ENCODE data around the gene MALT1. TPM values are rescaled to one million over a fixed set of nuclear protein-coding genes. Genes with fewer than 3 reads are reported as not detected.

The MALT1 gene
- total RNA-seq, 2 donors from 2014 or later, result 40.8 to 50.6 TPM

- Mint-ChIP-seq H3K4me3 (no peak overlapping the region), H3K27me3 (ENCODE audit: low read depth) (peaks cover 29% of the 10 kb centered on the region), H3K9me3 (no peaks in the 10 kb centered on the region), H3K4me1 (ENCODE audit: low read depth) (no peaks in the 10 kb centered on the region), H3K36me3 (ENCODE audit: insufficient read depth in 2 of 2) (no peaks in the 10 kb centered on the region), H3K27ac (no peak overlapping the region)
- ATAC-seq (replicated peaks in 1 of 2) (no peak), DNase-seq (no peak)
Measured at GRCh38 chr18:58802959-58803358, 131.7 kb downstream of the MALT1 start.

DNA sequence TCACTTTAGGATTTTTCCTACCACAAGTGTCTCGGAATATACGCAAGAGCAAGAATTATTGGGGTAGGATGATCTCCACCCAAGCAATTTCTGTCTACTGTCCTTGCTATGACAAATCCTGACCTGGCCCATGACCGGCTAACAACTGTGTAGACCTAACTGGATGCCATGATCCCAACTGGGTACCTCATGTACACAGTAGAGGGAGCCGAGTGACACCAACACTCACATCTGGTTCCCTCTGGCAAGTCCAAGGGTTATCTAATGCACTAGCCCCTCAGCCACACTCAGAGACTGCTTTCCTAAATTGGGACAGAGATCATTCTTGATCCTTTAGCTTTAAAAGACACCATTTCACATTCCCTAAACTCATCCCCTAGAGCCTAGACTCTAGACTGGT is 132.7 kb downstream of the MALT1 start:
- ATAC-seq (replicated peaks in 1 of 2) (no peak), DNase-seq (no peak)
- Mint-ChIP-seq H3K9me3 (no peaks in the 10 kb centered on the region), H3K4me1 (ENCODE audit: low read depth) (no peaks in the 10 kb centered on the region), H3K27me3 (ENCODE audit: low read depth) (peaks cover 37% of the 10 kb centered on the region), H3K27ac (no peak overlapping the region), H3K4me3 (no peak overlapping the region), H3K36me3 (ENCODE audit: insufficient read depth in 2 of 2) (no peaks in the 10 kb centered on the region)

Other genes starting within 250 kb of the MALT1 start
- 10 to 100 TPM; 12.7 to 18.5 TPM for gene ALPK2, start 42.4 kb upstream of the MALT1 start, total RNA-seq
- gene ZNF532, start 193.4 kb downstream of the MALT1 start, total RNA-seq, result 10 to 100 TPM; 10.2 to 14.5 TPM

Measured in activated T-cell treated with anti-CD3 and anti-CD28 coated beads, Interleukin-2, amount 50 U/mL, for 72 hours (primary cell).